MG63 (cell line): Measurements from ENCODE around the gene TLE2. TPM values are rescaled to one million over a fixed set of nuclear protein-coding genes. Genes with fewer than 3 reads are reported as not detected.
"Not testable (repeated sequence)": the region's sequence is repeated elsewhere in the genome, so short reads cannot be mapped to it uniquely, and the experiment has no call there.

Source experiments
- DNase-seq: peaks from one replicate; pipeline ENCODE4 v3.0.0-alpha.2; 2020
- H3K27me3 ChIP-seq: fragments of 250-450 bp; sonication (Bioruptor Pico); 2 replicates; pipeline ENCODE4 v1.5.1; 2020; ENCODE audit warnings: mild to moderate bottlenecking, moderate library complexity
- H3K36me3 ChIP-seq: fragments of 250-450 bp; sonication (Bioruptor Pico); 2 replicates; pipeline ENCODE4 v1.5.1; 2020; ENCODE audit warnings: mild to moderate bottlenecking, moderate library complexity
- H3K4me3 ChIP-seq: fragments of 250-450 bp; sonication (Bioruptor Pico); 2 replicates; pipeline ENCODE4 v1.5.1; 2020; ENCODE audit warnings: mild to moderate bottlenecking, moderate library complexity
- H3K9me3 ChIP-seq: fragments of 250-450 bp; sonication (Bioruptor Pico); 2 replicates; pipeline ENCODE4 v1.5.1; 2020; ENCODE audit warnings: mild to moderate bottlenecking, moderate library complexity
- total RNA-seq: library from RNA; depleted of rRNA; stranded (reverse); fragments of >200 nt; shearing (Covaris generic); gene quantifications from 2 replicates; pipeline ENCODE4 v1.2.3, GENCODE V29; 2014; ENCODE audit warnings: low replicate concordance

The TLE2 gene
- total RNA-seq, 1 experiment from 2014 or later: 4.1 TPM

- Histone ChIP-seq H3K27me3 (no peaks in the 10 kb centered on the region), H3K9me3 (no peaks in the 10 kb centered on the region), H3K4me3 (peak overlapping the region; percentile 29), H3K36me3 (no peaks in the 10 kb centered on the region)
- no peak for DNase-seq
These were observed 595 bp downstream of the TLE2 start for GRCh38 chr19:3028305-3029064.

- no peaks in the 10 kb centered on the region for H3K27me3 ChIP-seq
These were observed 1.1 kb downstream of the TLE2 start for GRCh38 chr19:3027981-3028304.

GRCh38 chr19:3027292-3027691, 1.8 kb downstream of the TLE2 start:
- Histone ChIP-seq H3K27me3 (no peaks in the 10 kb centered on the region), H3K36me3 (no peaks in the 10 kb centered on the region), H3K9me3 (no peaks in the 10 kb centered on the region), H3K4me3 (no peak overlapping the region)
- no peak for DNase-seq

More at GRCh38 chr19:3027981-3028304, 1.1 kb downstream of the TLE2 start:
- no peaks in the 10 kb centered on the region for H3K36me3 ChIP-seq
- no peak overlapping the region for H3K4me3 ChIP-seq
- no peak for DNase-seq
- no peaks in the 10 kb centered on the region for H3K9me3 ChIP-seq

GRCh38 chr19:3026768-3027167, 2.3 kb downstream of the TLE2 start:
- Histone ChIP-seq H3K9me3 (no peaks in the 10 kb centered on the region), H3K27me3 (no peaks in the 10 kb centered on the region), H3K4me3 (no peak overlapping the region), H3K36me3 (no peaks in the 10 kb centered on the region)
- DNase-seq: no peak

GRCh38 chr19:3025549-3025886, 3.6 kb downstream of the TLE2 start:
- Histone ChIP-seq H3K9me3 (no peaks in the 10 kb centered on the region), H3K36me3 (no peaks in the 10 kb centered on the region), H3K4me3 (no peak overlapping the region), H3K27me3 (no peaks in the 10 kb centered on the region)
- DNase-seq: no peak

GRCh38 chr19:3024870-3025548, 4.1 kb downstream of the TLE2 start:
- no peaks in the 10 kb centered on the region for H3K9me3 ChIP-seq
- H3K4me3 ChIP-seq: no peak overlapping the region
- no peak for DNase-seq
- no peaks in the 10 kb centered on the region for H3K36me3 ChIP-seq
- no peaks in the 10 kb centered on the region for H3K27me3 ChIP-seq

- DNase-seq: no peak
- Histone ChIP-seq H3K4me3 (no peak overlapping the region), H3K36me3 (no peaks in the 10 kb centered on the region), H3K27me3 (no peaks in the 10 kb centered on the region), H3K9me3 (no peaks in the 10 kb centered on the region)
These were observed 4.6 kb downstream of the TLE2 start for GRCh38 chr19:3024509-3024869.

- H3K27me3 ChIP-seq: no peaks in the 10 kb centered on the region
- no peak overlapping the region for H3K4me3 ChIP-seq
- no peak for DNase-seq
- H3K36me3 ChIP-seq: no peaks in the 10 kb centered on the region
- no peaks in the 10 kb centered on the region for H3K9me3 ChIP-seq
These were observed 8.6 kb downstream of the TLE2 start for GRCh38 chr19:3020321-3020960.

GRCh38 chr19:3019211-3019854, 9.7 kb downstream of the TLE2 start:
- Histone ChIP-seq H3K27me3 (no peaks in the 10 kb centered on the region), H3K4me3 (no peak overlapping the region), H3K36me3 (no peaks in the 10 kb centered on the region), H3K9me3 (no peaks in the 10 kb centered on the region)
- no peak for DNase-seq

GRCh38 chr19:3017923-3018322, 11.2 kb downstream of the TLE2 start:
- Histone ChIP-seq H3K36me3 (no peaks in the 10 kb centered on the region), H3K27me3 (no peaks in the 10 kb centered on the region), H3K9me3 (no peaks in the 10 kb centered on the region), H3K4me3 (no peak overlapping the region)
- DNase-seq: no peak

GRCh38 chr19:3015126-3016057, 13.7 kb downstream of the TLE2 start:
- no peak for DNase-seq
- H3K9me3 ChIP-seq: no peaks in the 10 kb centered on the region
- no peak overlapping the region for H3K4me3 ChIP-seq
- no peaks in the 10 kb centered on the region for H3K27me3 ChIP-seq
- no peaks in the 10 kb centered on the region for H3K36me3 ChIP-seq

- no peaks in the 10 kb centered on the region for H3K9me3 ChIP-seq
- no peaks in the 10 kb centered on the region for H3K27me3 ChIP-seq
- H3K36me3 ChIP-seq: no peaks in the 10 kb centered on the region
- no peak overlapping the region for H3K4me3 ChIP-seq
- no peak for DNase-seq
These were observed 14.9 kb downstream of the TLE2 start for GRCh38 chr19:3014135-3014534.

- H3K9me3 ChIP-seq: no peaks in the 10 kb centered on the region
- H3K27me3 ChIP-seq: no peaks in the 10 kb centered on the region
- DNase-seq: no peak
These were observed 15.8 kb downstream of the TLE2 start for GRCh38 chr19:3013263-3013725.

GRCh38 chr19:3012621-3013262, 16.3 kb downstream of the TLE2 start:
- Histone ChIP-seq H3K4me3 (no peak overlapping the region), H3K36me3 (no peaks in the 10 kb centered on the region), H3K27me3 (no peaks in the 10 kb centered on the region), H3K9me3 (no peaks in the 10 kb centered on the region)
- no peak for DNase-seq

More at GRCh38 chr19:3013263-3013725, 15.8 kb downstream of the TLE2 start:
- H3K4me3 ChIP-seq: no peak overlapping the region
- H3K36me3 ChIP-seq: no peaks in the 10 kb centered on the region

- not testable (repeated sequence) for H3K27me3 ChIP-seq, H3K9me3 ChIP-seq, DNase-seq, H3K36me3 ChIP-seq, H3K4me3 ChIP-seq
These were observed 17.0 kb downstream of the TLE2 start for GRCh38 chr19:3012059-3012458.

GRCh38 chr19:3010871-3011270, 18.2 kb downstream of the TLE2 start:
- no peaks in the 10 kb centered on the region for H3K27me3 ChIP-seq
- no peak overlapping the region for H3K4me3 ChIP-seq
- DNase-seq: no peak
- no peaks in the 10 kb centered on the region for H3K36me3 ChIP-seq
- no peaks in the 10 kb centered on the region for H3K9me3 ChIP-seq
